BE2C (cell line): ENCODE data around the gene PMFBP1.

ENCODE experiments used
- DNase-seq: peaks from one replicate; pipeline ENCODE4 v3.0.0-alpha.2; 2020
- H3K27me3 ChIP-seq: fragments of 250-450 bp; sonication (Bioruptor Pico); 2 replicates; pipeline ENCODE4 v1.5.1; 2020; ENCODE audit warnings: mild to moderate bottlenecking
- H3K36me3 ChIP-seq: fragments of 250-450 bp; sonication (Bioruptor Pico); 2 replicates; pipeline ENCODE4 v1.5.1; 2020; ENCODE audit warnings: mild to moderate bottlenecking
- H3K4me1 ChIP-seq: fragments of 250-450 bp; sonication (Bioruptor Pico); 2 replicates; pipeline ENCODE4 v1.5.1; 2020
- H3K4me3 ChIP-seq: 2 replicates; pipeline ENCODE4 v1.5.1; 2011; ENCODE audit warnings: low read depth, low read length
- H3K9me3 ChIP-seq: fragments of 250-450 bp; sonication (Bioruptor Pico); 2 replicates; pipeline ENCODE4 v1.5.1; 2020
- CTCF ChIP-seq: IDR thresholded peaks from 2 replicates; pipeline ENCODE4 v1.5.1; 2012; ENCODE audit warnings: mild to moderate bottlenecking, low read depth, low read length

PMFBP1 gene

DNA sequence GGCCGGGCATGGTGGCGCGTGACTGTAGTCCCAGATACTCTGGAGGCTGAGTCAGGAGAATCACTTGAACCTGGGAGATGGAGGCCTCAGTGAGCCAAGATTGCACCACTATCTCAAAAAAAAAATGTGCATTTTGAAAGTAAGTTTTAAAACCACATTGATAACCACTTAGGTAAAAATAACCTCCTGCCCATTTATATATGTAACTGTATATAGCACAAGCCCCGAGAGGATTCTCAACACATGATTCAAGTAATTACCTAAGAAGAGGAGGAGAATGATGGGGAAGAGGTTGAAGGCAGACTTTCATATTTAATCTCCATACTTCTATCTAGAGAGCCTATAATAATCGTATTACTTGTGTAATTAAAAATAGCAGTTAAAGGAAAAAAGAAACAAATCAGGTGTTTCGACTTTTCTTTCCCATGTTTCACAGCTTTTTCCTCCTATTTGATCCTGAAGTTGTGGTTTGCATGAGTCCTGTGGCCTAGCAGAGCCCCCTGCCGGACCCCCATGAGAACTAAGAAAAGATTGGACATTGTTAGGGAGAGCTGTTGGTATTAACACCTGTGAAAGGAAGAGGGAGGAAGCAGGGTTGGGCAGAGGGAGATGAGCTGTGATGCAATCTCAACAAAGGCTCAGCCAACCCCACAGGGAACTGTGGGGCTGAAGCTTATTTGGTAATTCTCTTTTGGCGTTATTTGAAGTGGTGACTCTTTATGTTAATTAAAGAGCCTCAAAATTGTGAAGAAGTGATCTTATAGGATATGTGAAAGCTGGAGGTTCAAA is 22.1 kb downstream of the PMFBP1 start:
- no peak for DNase-seq
- Histone ChIP-seq H3K9me3 (no peaks in the 10 kb centered on the region), H3K36me3 (no peaks in the 10 kb centered on the region), H3K4me3 (no peak overlapping the region), H3K4me1 (no peaks in the 10 kb centered on the region), H3K27me3 (no peaks in the 10 kb centered on the region)
- peak; percentile 26; the same call in 1 of the 2 replicates for TF ChIP-seq CTCF

GRCh38 chr16:72142476-72142875 is 29.5 kb downstream of the PMFBP1 start:
- H3K4me3 ChIP-seq = no peak overlapping the region
- DNase-seq = no peak
- H3K9me3 ChIP-seq = 0 out of 2 replicates have a peak, but pooled peaks cover 4% of the 10 kb centered on the region
- H3K27me3 ChIP-seq = no peaks in the 10 kb centered on the region
- no peaks in the 10 kb centered on the region for H3K36me3 ChIP-seq
- H3K4me1 ChIP-seq = no peaks in the 10 kb centered on the region
- no peak for TF ChIP-seq CTCF

GRCh38 chr16:72139908-72140307 is 32.0 kb downstream of the PMFBP1 start:
- TF ChIP-seq CTCF = no peak
- Histone ChIP-seq H3K9me3 (0 out of 2 replicates have a peak, but pooled peaks cover 4% of the 10 kb centered on the region), H3K4me3 (no peak overlapping the region), H3K4me1 (no peaks in the 10 kb centered on the region), H3K27me3 (no peaks in the 10 kb centered on the region), H3K36me3 (no peaks in the 10 kb centered on the region)
- no peak for DNase-seq

DNA sequence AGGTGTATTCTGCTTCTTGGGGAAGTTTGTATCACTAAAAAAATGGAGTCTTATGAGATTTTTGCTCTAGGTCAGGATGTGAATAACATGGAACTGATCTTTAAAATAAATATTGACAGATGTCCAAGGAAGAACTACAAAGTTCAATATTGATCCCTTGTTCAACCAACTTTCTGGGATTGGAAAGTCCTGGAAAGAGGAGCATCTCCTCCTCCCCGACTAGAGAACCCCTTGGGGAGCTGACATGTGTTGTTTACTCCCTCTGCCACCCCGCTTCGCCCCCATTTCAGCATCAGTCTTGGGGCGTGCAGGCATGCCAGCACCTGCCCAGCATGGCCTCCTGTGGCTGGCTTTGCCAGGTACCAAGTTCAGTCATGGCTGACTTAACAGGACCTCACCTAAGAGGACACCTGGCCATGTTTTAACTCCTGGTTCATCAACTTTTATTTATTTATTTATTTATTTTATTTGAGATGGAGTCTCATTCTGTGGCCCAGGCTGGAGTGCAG is 33.8 kb downstream of the PMFBP1 start:
- 0 out of 2 replicates have a peak, but pooled peaks cover 4% of the 10 kb centered on the region for H3K9me3 ChIP-seq
- H3K4me1 ChIP-seq = no peaks in the 10 kb centered on the region
- H3K36me3 ChIP-seq = no peaks in the 10 kb centered on the region
- DNase-seq = no peak
- no peak overlapping the region for H3K4me3 ChIP-seq
- TF ChIP-seq CTCF = no peak
- H3K27me3 ChIP-seq = no peaks in the 10 kb centered on the region

- Histone ChIP-seq H3K4me3 (no peak overlapping the region), H3K4me1 (no peaks in the 10 kb centered on the region), H3K9me3 (0 out of 2 replicates have a peak, but pooled peaks cover 4% of the 10 kb centered on the region), H3K27me3 (no peaks in the 10 kb centered on the region), H3K36me3 (no peaks in the 10 kb centered on the region)
- TF ChIP-seq CTCF = no peak
- DNase-seq = no peak
Measured at GRCh38 chr16:72137380-72138063, 34.4 kb downstream of the PMFBP1 start.
